Fibroblast of skin of right biceps (primary cell): ENCODE measurements around the gene GNAQ.
A peak's percentile ranks its signal among the peaks of the same experiment; 100 is the strongest.
"Not testable (repeated sequence)": the region's sequence is repeated elsewhere in the genome, so short reads cannot be mapped to it uniquely, and the experiment has no call there.

Experiments used
- DNase-seq: peaks from one replicate; pipeline ENCODE4 v3.0.0-alpha.2; 2013

The GNAQ gene

DNA sequence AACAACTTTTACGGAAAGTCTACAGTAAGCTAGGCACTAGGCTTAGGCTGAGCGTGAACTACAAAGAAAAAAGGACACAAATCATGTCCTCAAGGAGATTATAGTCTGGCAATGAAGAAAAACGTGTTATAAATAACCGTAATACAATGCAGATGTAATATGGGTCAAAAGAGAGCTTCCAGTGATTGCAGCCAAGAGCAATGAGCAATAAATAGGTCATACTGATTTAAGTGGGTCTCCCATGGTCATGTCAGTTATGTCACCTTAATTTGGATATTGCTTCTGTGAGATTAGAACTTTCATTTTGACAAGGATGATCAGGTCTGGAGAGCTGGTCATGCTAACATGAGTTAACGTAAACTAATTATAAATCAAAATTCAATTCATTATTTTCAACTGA is 224.9 kb downstream of the GNAQ start:
- peak; percentile 31 for DNase-seq

DNA sequence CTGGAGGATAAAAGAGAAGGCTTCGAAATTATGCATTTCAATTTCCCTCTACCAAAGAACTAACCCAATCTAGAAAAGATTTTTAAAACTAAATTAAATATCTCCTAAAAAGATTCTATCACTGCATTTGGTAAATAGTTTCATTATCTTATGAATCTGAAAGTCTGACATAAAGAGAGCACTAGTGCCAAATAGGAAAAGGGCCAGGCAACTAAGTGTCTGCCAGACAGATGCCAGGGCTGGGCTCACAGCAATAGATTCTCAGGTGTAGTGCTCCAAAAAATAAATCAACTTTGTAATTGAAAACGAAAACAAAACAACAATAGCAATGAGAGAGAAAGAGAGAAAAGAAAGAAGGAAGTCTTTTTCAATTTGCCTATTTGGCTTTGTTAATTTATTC is 225.8 kb downstream of the GNAQ start:
- DNase-seq, result no peak

DNA sequence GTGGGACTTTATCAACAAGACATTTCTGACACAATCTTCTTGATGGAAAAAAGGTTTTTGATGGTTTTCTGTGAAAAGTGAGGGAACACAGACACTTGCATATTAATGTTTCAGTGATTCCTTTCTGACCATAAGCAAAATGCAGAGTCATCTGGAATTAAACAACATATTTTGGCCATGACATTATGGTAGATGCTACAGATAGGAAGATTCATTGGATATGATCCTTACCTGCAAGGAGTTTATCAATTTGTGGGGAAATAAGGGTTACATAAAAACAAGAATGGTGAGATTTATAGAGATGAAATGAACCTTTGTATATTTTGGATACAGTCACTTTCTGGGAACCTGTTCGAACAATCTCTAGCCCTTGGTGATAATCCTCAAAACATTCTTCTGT is 228.2 kb downstream of the GNAQ start:
- DNase-seq, result no peak

DNA sequence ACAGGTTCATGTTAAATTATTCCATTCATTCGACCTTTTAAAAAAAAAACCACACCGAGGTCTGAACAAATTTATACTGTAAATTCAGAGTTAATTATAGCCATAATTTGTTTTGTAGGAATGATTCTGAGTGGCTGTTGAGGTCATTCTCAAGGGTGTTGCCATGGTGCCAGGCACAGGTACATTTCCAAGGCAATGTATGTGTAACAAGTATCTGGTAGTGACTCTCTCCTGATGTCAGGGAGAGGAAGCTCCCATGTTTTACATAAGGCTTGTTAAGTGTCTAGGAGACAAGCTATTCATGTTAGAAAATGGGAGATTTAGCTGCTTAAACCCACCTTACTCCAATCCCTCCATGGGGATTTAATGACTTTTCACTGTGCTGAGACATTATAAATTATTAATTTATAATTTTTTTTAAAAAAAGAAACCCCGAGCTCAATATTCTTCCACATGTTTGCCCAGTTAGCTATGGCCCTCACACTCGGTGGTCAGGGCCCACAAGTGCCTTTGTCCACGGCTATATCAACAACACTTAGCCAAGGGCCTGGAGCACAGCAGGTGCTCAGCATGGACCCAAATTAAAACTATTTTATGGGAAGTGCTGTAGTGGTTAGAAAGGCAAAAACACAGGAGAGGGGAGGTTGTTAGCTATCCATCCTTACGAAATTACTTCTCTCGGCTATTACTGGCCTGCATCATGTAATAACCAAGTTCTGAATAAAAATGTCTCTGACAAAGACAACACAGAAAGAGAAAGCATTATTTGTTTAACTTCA is 228.9 kb downstream of the GNAQ start:
- DNase-seq, result no peak

DNA sequence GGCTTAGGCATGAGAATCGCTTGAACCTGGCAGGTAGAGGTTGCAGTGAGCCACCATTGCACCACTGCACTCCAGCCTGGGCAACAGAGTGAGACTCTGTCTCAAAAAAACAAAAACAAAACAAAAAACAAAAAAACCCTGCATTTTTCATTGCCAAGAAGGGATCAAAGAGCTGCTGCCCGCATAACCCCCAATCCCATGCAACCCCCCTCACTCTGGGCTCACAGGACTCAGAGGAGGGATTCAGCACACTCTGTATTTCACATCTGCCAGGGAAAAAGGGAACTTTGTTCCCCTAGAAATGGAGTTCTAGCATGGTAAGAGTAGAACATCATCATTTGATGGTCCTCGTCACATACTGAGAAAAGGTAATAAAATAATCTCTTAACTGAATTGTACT is 229.5 kb downstream of the GNAQ start:
- no peak for DNase-seq

DNA sequence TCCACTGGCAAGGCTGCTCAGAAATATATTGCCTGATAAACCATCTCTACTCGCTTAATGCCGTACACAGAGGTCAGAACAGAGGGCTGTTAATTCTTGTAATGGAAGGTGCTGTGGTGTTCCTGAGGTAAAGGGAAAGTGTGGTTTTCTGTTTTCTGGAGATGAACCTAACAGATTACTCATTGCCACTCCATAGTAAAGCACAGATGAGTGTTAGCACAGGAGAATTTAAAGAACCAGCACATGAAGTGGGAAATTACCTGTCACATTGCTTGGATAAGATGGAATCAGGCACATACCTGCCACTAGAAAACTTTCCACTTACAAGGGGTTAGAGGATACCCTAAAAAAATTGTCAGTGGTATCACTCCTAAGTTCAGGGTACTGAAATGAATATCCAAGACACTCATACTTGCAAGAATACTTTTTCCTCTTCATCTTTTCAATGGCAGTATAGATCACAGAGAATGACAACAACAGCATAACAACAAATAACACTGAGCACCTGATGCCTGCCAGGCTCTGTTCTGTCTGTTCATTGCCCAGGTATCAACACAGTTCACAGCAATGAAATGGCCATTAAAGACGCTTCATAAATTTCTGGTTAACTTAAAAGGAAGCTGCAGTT is 230.6 kb downstream of the GNAQ start:
- DNase-seq, result no peak

DNA sequence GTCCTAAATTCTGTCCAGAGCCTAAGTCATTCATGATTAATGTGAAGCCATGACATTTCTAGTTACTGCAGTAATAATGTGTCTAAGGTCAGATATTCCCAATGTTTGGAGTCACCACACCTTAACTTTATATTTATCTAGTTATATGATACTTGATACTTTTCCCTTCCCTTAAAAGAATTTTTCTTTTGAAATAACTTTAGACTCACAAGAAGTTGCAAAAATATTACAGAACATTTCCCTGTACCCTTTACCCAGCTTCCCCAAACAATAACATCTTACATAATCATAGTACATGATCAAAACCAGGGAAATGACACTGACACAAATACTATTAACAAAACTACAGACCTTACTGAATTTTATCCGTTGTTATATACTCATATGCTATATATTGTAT is 233.5 kb downstream of the GNAQ start:
- DNase-seq, result no peak

DNA sequence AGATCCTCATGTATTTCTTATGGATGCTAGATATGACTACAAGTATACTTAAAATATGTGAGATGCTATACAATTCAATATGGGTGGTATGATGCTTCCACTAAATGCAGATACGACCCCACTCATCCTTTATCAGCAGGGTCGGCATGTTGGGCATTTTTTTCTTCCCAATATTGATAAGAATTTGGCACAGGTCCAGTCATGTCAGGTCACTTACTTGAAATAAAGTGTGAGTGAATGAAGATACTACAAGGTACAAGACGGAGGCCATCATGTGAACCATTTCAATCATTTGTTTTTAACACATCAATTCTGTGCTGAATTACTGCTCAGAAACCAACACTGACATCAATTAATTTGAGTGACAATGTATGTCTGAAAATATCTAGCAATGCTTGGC is 236.6 kb downstream of the GNAQ start:
- DNase-seq, result no peak

DNA sequence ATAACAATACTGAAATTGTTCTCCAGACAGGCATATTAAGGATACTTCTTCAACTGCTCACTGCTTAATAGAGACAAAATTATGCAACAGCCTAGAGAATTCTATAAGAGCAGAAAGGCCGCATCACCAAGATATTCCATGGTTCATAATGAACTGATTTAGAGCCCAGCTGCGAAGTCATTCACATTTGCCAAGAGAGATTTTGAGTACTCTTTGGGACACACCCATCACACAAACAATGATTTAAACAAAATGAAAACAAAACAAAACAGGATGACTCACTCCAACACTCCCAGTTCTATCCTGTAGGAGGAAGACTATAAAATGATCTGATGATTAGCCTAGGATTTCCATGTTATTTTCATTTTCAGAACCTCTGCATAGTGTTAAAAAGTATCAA is 237.8 kb downstream of the GNAQ start:
- peak; percentile 12 for DNase-seq

DNA sequence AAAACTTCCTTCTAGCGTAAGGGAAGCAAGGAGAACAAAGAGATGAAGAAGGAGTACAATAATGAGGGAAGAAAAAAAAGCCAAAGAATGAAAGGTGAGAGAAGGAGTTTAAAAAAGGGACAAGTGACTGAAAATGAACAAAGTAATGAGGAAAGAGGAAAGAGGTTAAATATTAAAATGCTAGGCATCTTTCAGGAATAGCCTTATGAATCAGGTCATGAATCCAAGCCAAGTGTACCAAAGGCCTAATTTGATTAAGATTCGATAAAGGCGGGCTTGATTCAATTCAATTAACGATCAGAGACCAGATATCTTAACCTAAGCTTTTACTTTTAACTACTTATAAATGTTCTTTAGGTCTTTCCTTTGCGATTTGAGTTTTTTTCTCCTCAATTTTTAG is 241.7 kb downstream of the GNAQ start:
- DNase-seq, result no peak

DNA sequence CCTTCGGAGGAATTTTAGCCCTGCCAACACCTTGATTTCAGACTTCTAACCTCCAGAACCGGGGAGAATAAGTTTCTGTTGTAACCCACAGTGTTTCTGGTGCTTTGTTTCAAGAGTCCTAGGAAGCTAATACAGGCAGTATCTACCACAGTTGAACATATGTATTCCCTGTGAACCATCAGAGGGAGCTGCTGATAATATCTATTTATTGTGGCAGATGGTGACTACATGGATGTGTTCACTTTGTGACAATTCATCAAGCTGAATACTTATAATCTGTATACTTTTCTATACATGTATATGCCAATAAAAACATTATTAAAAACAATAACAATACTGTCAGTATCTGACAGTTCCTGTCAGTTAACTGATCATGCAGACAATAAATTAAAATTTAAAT is 246.3 kb downstream of the GNAQ start:
- DNase-seq, result no peak

DNA sequence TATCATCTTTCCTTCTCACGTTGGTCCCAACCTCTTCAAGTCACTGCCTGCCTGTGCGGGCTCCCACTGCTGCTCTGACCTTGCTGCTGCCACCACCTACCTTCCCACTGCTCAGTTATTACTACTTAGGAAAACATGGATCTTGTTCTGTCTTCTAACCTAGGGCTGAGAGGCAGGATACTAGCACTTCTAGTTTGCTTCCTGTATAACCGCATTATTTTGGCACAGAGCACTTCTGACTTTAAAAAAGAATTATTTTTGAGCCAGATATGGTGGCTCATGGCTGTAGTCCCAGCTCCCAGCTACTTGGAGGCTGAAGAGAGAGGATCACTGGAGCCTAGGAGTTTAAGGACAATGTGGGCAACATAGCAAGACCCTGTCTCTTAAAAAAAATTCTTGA is 248.1 kb downstream of the GNAQ start:
- DNase-seq, result no peak

DNA sequence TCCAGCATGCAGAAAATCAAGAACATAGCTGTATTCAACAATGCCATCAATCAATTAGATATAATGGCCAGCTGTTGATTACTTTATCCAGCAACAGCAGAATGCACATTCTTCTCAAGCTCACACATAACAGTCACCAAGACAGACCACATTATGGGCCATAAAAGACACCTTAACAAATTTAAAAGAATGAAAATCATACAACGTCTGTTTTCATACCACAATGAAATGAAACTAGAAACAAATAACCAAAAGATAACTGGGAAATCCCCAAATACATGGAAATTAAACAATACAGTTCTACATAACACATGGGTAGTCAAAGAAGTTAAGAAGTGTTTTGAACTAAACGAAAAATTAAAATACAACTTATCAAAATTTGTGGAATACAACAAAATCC is 252.6 kb downstream of the GNAQ start:
- no peak for DNase-seq

DNA sequence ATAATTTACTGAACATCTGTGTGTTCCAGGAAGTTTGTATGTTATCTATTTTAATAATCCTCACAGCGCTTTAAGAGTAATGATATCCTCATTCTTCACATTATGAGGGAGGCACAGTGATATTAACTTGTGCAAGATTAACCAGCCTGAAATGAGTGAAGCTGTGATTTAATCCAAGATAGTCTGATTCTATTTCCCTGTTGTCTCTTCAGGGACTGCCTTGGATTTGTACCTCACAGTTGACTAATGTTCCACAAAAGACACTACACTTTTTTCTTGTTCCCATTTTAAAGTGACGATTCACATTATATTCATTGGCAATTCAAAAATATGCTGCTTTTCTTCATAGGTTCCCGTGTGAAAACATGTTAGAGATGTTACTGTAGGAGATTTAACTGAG is 258.2 kb downstream of the GNAQ start:
- DNase-seq, result no peak

DNA sequence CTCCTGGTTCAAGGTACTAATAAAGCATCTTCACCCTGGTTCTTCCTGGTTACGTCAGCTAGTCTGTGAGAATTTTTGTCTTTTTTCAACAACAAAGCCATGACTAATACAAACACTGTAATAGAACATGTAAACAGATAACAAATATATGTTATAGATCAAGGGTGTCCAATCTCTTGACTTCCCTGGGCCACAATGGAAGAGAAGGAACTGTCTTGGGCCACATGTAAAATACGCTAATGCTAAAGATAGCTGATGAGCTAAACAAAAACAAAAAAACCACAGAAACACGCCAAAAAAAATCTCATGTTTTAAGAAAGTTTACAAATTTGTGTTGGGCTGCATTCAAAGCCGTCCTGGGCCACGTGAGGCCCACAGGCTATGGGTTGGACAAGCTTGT is 259.0 kb downstream of the GNAQ start:
- no peak for DNase-seq

DNA sequence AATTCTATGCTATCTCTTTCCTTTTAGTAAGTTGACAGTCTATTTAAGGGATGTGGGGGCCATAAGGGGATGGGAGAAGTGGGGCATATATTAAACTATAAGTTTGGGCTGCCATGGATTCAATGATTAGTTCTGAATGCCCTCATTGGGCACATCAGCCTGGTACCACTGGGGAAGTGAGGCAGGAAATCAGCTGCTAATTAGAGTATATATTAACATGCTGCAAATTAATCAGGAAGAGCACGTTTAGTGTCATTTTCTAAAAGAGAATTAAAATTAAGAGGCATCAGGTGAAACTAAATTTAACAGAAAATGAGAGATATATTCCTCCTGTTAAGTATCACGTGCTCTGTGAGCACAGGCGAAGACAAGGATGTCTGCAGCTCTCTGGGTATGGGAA is 260.4 kb downstream of the GNAQ start:
- no peak for DNase-seq

DNA sequence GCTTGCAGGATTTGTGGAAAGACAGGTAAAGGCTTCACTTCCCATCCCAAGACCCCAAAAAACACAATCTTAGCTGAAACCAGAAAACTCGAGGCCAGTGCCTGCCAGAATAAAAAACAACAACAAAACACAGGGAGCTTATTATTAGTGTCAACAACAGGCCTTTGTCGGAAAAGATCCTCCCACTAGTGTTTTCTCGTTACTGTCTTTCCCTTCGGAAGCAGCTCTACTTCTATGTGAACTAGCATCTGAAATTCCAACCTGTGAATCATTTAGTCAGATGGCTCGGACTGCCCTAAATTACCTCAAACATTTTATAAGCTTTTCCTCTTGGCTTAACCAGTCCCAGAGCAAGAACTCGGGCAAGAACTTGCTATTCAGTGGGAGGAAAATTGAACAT is 261.3 kb downstream of the GNAQ start:
- no peak for DNase-seq

DNA sequence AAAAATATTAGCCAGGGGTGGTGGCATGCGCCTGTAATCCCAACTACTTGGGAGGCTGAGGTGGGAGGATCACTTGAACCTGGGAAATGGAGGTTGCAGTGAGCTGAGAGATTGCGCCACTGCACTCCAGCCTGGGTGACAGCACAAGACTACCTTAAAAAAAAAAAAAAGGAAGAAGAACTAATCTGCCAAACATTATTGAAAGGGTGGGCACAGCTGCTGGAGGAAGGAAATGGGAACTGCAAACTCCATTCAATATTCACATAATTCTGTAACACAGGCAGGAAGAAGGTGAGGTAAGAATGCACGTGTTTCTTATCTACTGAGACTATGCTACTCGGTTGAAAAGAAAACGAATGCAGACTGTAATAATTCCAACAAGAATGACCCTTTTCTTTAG is 262.4 kb downstream of the GNAQ start:
- no peak for DNase-seq

DNA sequence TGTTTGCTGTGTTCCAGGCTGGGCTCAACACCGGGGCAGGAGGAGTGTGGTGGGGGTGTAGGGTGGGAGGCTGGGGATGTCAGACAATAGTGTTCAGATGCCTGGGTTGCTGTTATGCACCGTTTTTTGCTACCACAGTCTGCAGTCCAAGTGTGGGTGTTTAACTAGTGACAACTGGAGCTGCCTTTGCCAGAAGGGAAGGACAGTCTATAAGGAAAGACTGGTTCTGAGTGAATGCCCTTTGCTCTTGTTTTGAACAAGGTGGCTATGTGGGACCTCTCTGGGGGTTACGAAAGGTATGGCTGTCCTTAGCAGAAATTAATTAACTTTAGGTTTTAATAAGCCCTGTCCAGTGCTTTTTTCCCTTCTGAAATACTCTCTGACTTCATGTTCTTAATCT is 265.0 kb downstream of the GNAQ start:
- DNase-seq, result no peak

DNA sequence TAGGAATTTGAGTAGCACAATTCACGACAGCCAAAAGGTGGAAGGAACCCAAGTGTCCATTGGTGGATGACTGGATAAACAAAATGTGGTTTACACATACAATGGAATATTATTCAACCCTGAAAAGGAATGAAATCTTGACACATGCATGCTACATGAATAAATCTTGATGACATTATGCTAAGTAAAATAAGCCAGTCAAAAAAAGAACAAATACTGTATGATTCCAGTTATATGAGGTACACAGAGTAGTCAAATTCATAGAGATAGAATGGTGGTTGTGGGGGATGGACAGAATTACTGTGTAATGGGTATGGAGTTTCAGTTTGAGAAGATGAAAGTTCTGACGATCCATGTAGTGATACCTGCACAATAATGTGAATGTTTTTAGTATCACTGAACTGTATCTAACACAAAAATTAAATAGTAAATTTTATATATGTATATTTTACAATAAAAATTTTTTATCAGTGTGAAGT is 265.8 kb downstream of the GNAQ start:
- DNase-seq, result no peak

DNA sequence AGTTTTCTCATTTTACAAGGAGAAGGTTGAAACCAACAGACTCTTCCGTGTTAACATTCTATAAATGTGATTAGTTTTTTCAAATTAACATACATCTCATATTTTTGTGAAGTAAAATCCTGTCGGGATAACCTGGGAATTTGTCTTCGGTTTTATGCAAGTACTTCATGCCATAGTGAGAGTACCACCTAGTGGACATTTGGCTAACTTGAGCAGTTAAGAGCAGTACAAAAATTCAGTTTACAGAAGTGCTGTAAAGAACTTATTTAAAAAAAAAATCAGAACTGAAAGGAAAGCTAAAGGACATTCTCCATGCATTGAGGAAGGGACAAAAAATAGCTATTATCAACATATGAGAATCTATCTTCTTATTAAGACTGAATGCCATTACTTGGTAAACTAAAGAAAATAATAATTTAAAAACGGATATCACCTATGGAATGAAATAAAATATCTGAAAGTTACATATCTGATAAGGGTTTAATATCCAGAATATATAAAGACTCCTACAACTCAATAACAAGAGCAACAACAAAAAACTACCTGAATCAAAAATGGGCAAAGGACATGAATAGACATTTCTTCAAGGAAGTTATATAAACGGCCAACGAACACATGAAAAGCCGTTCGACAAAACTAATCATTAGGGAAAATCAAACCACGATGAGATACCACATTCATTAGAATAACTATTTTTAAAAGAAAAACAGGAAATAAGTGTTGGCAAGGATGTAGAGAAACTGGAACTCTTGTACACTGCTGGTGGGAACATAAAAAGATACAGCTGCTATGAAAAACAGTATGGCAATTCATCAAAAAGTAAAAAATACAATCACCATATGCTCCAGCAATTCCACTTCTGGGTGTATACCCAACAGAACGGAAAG is 266.5 kb downstream of the GNAQ start:
- peak; percentile 61 for DNase-seq

DNA sequence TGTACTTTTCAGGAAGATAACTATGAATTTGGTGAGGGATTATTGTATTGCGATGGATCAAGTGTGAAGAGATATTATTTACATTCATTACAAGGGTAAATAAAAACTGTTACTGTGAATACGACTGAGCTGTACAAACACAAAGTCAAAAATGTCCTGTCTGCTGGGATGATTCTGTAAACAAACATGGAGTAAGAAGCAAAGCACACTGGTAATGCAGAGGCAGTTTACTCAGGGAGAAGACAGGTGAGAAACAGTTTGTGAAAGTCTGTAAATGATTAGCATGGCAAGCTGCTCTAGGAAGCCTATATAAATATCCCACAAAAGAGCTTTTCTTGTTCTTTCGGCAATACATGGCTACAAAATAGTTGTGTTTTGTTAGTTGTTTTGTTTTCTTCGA is 268.0 kb downstream of the GNAQ start:
- DNase-seq, result no peak

DNA sequence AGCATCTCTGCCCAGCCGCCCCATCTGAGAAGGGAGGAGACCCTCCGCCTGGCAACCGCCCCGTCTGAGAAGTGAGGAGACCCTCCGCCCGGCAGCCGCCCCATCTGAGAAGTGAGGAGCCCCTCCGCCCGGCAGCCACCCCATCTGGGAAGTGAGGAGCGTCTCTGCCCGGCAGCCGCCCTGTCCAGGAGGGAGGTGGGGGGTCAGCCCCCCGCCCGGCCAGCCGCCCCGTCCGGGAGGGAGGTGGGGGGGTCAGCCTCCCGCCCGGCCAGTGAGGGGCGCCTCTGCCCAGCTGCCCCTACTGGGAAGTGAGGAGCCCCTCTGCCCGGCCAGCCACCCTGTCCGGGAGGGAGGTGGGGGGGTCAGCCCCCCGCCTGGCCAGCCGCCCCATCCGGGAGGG is 270.7 kb downstream of the GNAQ start:
- not testable (repeated sequence) for DNase-seq

DNA sequence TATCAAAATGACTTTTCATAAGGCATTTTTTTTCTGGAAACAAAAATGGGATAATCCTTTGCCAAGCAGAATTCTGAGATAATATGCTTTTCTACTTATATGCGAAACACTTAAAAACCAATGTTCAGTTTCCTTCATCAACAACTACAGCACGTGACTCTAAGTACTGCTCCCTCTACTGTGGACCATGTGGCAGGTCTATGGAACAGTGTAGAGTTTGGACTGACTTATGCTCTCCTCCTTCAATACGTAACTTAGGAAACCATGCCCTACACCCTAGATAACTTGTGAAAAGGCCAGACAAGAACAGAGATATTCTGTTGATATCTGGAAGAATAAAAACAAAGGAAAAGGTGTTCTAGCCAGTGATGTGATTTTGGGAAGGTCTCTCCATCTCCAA is 272.2 kb downstream of the GNAQ start:
- no peak for DNase-seq
